Measurements from ENCODE around the gene IMP3. TPM values are rescaled to one million over a fixed set of nuclear protein-coding genes. Genes with fewer than 3 reads are reported as not detected.

IMP3 gene
- total and polyA plus RNA-seq, 2 donors (not counting 3 experiments of a cell fraction or from before 2014, with no cell fraction given) = 41.3 to 64.0 TPM

- FAIRE-seq (no peak), DNase-seq (ENCODE audit: low read depth, low spot score) (no peak)
- Histone ChIP-seq H3K27me3 (ENCODE audit: control insufficient read depth in 2 of 2, insufficient read depth in 2 of 2, low read length in 2 of 2) (no peaks in the 10 kb centered on the region), H3K4me2 (ENCODE audit: insufficient read depth, low read length) (no peak overlapping the region), H3K4me3 (replicated peaks in 1 of 3; ENCODE audit: insufficient read depth in 1 of 3, low read depth in 1 of 3, low read length in 3 of 3) (no peak overlapping the region), H3K4me1 (ENCODE audit: control insufficient read depth, extremely low read depth, insufficient read depth, low read length) (peaks cover 21% of the 10 kb centered on the region), H3K27ac (ENCODE audit: insufficient read depth, low read depth, low read length) (no peak overlapping the region), H3K79me2 (ENCODE audit: control insufficient read depth, insufficient read depth, low read length) (peaks cover 3% of the 10 kb centered on the region), H4K20me1 (replicated peaks; ENCODE audit: control insufficient read depth, extremely low read depth, insufficient read depth, low read length) (no peaks in the 10 kb centered on the region), H3K36me3 (ENCODE audit: control insufficient read depth in 2 of 2, extremely low read depth in 1 of 2, insufficient read depth in 2 of 2, low read length in 2 of 2) (peaks cover 0 to 2% of the 10 kb centered on the region in 2 experiments), H2AFZ (ENCODE audit: low read depth, low read length) (no peak overlapping the region), H3K9ac (replicated peaks; ENCODE audit: extremely low read depth, insufficient read depth, low read length) (no peak overlapping the region), H3K9me3 (replicated peaks; ENCODE audit: control insufficient read depth, insufficient read depth, low read length) (no peaks in the 10 kb centered on the region), H3K9me1 (replicated peaks; ENCODE audit: control insufficient read depth, extremely low read depth, insufficient read depth, low read length) (no peaks in the 10 kb centered on the region)
- intact Hi-C loops (cut with micrococcal nuclease) = no loop called here
- dilution Hi-C loops (cut with MboI; ENCODE audit: extremely low pct_ligation_motif_present, low sequenced_read_pairs) = no loop called here
- BruUV-seq (replicated peaks) = no TSS peak
- CTCF ChIA-PET = interaction anchor here (0.7 to 1.5 kb wide), 7 partner anchors 9 to 86 kb away, joined by 3 to 6 read pairs (median 3); no protein-coding TSS in a partner anchor
- POLR2A ChIA-PET = interaction anchor here (1.1 kb wide), 1 partner anchor 9 kb away, joined by 13 read pairs; no protein-coding TSS in a partner anchor
- TF ChIP-seq EZH2 (IDR thresholded peaks at IDR 0.05; ENCODE audit: borderline replicate concordance, low read depth, low read length, severe bottlenecking) (no peak), JUN (IDR thresholded peaks at IDR 0.05; ENCODE audit: borderline replicate concordance, insufficient read depth, insufficient read length, low read depth) (no peak), FOS (IDR thresholded peaks at IDR 0.05; ENCODE audit: borderline replicate concordance, insufficient read depth, low read length) (no peak), CTCF (IDR thresholded peaks at IDR 0.05; ENCODE audit: extremely low read depth in 1 of 2, insufficient read depth in 1 of 2, low read depth in 1 of 2, low read length in 2 of 2) (no peak), MAX (IDR thresholded peaks at IDR 0.05; ENCODE audit: insufficient read depth, insufficient read length) (no peak), MYC (IDR thresholded peaks at IDR 0.05; ENCODE audit: low read depth, low read length) (no peak), POLR2A (IDR thresholded peaks at IDR 0.05; ENCODE audit: low read depth, low read length) (no peak), POLR2AphosphoS5 (IDR thresholded peaks at IDR 0.05; ENCODE audit: insufficient read depth, low read depth, low read length) (no peak), GATA2 (IDR thresholded peaks at IDR 0.05; ENCODE audit: insufficient read depth, insufficient read length, low read depth, low read length) (no peak)
Measured at GRCh38 chr15:75651810-75652543, 12.0 kb upstream of the IMP3 start.

Measured in endothelial cell of umbilical vein (primary cell).